ENCODE data around the gene CACNB1. TPM values are rescaled to one million over a fixed set of nuclear protein-coding genes. Genes with fewer than 3 reads are reported as not detected.

CACNB1 gene
- total RNA-seq, 1 donor from 2014 or later, result 10.2 TPM

GRCh38 chr17:39213852-39214251, 16.4 kb upstream of the CACNB1 start:
- Mint-ChIP-seq H3K36me3 (ENCODE audit: low read depth, unreplicated experiment) (peaks cover 3% of the 10 kb centered on the region), H3K4me3 (ENCODE audit: unreplicated experiment) (no peak overlapping the region), H3K27ac (ENCODE audit: unreplicated experiment) (no peak overlapping the region), H3K4me1 (ENCODE audit: unreplicated experiment) (no peaks in the 10 kb centered on the region), H3K27me3 (ENCODE audit: unreplicated experiment) (peaks cover 13% of the 10 kb centered on the region), H3K9me3 (ENCODE audit: unreplicated experiment) (no peaks in the 10 kb centered on the region)
- no peak for TF ChIP-seq CTCF (IDR thresholded peaks at IDR 0.05; ENCODE audit: unreplicated experiment)
- no peak for DNase-seq (ENCODE audit: low spot score)

GRCh38 chr17:39212841-39213480, 15.5 kb upstream of the CACNB1 start:
- no peak for TF ChIP-seq CTCF (IDR thresholded peaks at IDR 0.05; ENCODE audit: unreplicated experiment)
- no peak overlapping the region for H3K4me3 Mint-ChIP-seq (ENCODE audit: unreplicated experiment)
- H3K36me3 Mint-ChIP-seq (ENCODE audit: low read depth, unreplicated experiment), result peaks cover 3% of the 10 kb centered on the region
- no peak overlapping the region for H3K27ac Mint-ChIP-seq (ENCODE audit: unreplicated experiment)
- peaks cover 9% of the 10 kb centered on the region for H3K27me3 Mint-ChIP-seq (ENCODE audit: unreplicated experiment)
- no peaks in the 10 kb centered on the region for H3K4me1 Mint-ChIP-seq (ENCODE audit: unreplicated experiment)
- H3K9me3 Mint-ChIP-seq (ENCODE audit: unreplicated experiment), result no peaks in the 10 kb centered on the region
- DNase-seq (ENCODE audit: low spot score), result no peak

GRCh38 chr17:39212195-39212810, 14.8 kb upstream of the CACNB1 start:
- no peak for TF ChIP-seq CTCF (IDR thresholded peaks at IDR 0.05; ENCODE audit: unreplicated experiment)
- Mint-ChIP-seq H3K27me3 (ENCODE audit: unreplicated experiment) (peaks cover 9% of the 10 kb centered on the region), H3K9me3 (ENCODE audit: unreplicated experiment) (no peaks in the 10 kb centered on the region)

GRCh38 chr17:39210093-39210434, 12.6 kb upstream of the CACNB1 start:
- no peak overlapping the region for H3K27ac Mint-ChIP-seq (ENCODE audit: unreplicated experiment)
- no peak for TF ChIP-seq CTCF (IDR thresholded peaks at IDR 0.05; ENCODE audit: unreplicated experiment)
- no peak for DNase-seq (ENCODE audit: low spot score)
- peaks cover 4% of the 10 kb centered on the region for H3K27me3 Mint-ChIP-seq (ENCODE audit: unreplicated experiment)
- no peaks in the 10 kb centered on the region for H3K36me3 Mint-ChIP-seq (ENCODE audit: low read depth, unreplicated experiment)
- H3K9me3 Mint-ChIP-seq (ENCODE audit: unreplicated experiment), result no peaks in the 10 kb centered on the region
- H3K4me1 Mint-ChIP-seq (ENCODE audit: unreplicated experiment), result peaks cover 2% of the 10 kb centered on the region
- no peak overlapping the region for H3K4me3 Mint-ChIP-seq (ENCODE audit: unreplicated experiment)

More at GRCh38 chr17:39212195-39212810, 14.8 kb upstream of the CACNB1 start:
- no peak overlapping the region for H3K27ac Mint-ChIP-seq (ENCODE audit: unreplicated experiment)
- no peaks in the 10 kb centered on the region for H3K4me1 Mint-ChIP-seq (ENCODE audit: unreplicated experiment)
- H3K36me3 Mint-ChIP-seq (ENCODE audit: low read depth, unreplicated experiment), result peaks cover 3% of the 10 kb centered on the region
- H3K4me3 Mint-ChIP-seq (ENCODE audit: unreplicated experiment), result no peak overlapping the region
- DNase-seq (ENCODE audit: low spot score), result no peak

- no peak for TF ChIP-seq CTCF (IDR thresholded peaks at IDR 0.05; ENCODE audit: unreplicated experiment)
- peaks cover 2% of the 10 kb centered on the region for H3K4me1 Mint-ChIP-seq (ENCODE audit: unreplicated experiment)
- H3K36me3 Mint-ChIP-seq (ENCODE audit: low read depth, unreplicated experiment), result peaks cover 5% of the 10 kb centered on the region
- H3K9me3 Mint-ChIP-seq (ENCODE audit: unreplicated experiment), result no peaks in the 10 kb centered on the region
- no peak overlapping the region for H3K27ac Mint-ChIP-seq (ENCODE audit: unreplicated experiment)
- no peak overlapping the region for H3K4me3 Mint-ChIP-seq (ENCODE audit: unreplicated experiment)
- DNase-seq (ENCODE audit: low spot score), result no peak
- peaks cover 4% of the 10 kb centered on the region for H3K27me3 Mint-ChIP-seq (ENCODE audit: unreplicated experiment)
These were observed 12.0 kb upstream of the CACNB1 start for GRCh38 chr17:39209317-39210092.

Measured in endothelial cell (in vitro differentiated cells).